Endometrial microvascular endothelial cells (primary cell): ENCODE data around the gene GDNF. TPM values are rescaled to one million over a fixed set of nuclear protein-coding genes. Genes with fewer than 3 reads are reported as not detected.
"Not testable (repeated sequence)": the region's sequence is repeated elsewhere in the genome, so short reads cannot be mapped to it uniquely, and the experiment has no call there.

Experiments used
- in situ Hi-C: cut with HindIII; loops from 2 replicates; pipeline ENCODE4 v1.10.0; 2017; ENCODE audit warnings: low sequenced_read_pairs, low pct_unique_long_range_greater_than_20kb; ENCODE audit errors: inconsistent ontology term
- total RNA-seq: library from RNA; depleted of rRNA; stranded (reverse); fragments of >200 nt; gene quantifications from one replicate; pipeline ENCODE4 v1.2.3, GENCODE V29; 2015; ENCODE audit errors: inconsistent ontology term

GDNF gene
- total RNA-seq, 1 donor from 2014 or later, result not detected

DNA sequence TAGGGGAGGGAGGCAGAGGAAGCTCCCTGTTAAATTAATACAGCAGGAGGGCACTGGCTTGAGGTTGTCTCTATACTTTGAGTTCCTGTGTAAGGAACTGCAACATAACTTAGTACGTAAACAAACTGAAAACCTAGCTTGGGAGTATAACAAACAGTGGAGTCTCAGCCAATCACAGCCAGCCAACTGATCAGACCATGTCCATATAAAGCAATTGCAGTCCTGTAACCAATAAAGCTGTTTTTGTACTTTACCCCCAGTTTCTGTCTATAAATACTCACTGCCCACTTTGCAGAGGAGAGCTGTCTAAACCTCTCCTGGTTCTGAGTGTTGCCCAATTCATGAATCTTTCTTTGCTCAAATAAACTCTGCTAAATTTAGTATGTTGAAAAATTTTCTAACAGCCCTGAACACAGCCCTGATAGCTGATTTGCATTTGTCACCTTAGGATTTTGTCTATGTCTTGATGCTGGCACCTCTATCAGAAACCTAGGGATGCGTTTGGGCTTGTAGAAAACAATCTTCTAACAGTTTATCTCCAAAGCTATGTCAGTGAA, 39.9 kb downstream of the GDNF start:
- in situ Hi-C loops, result no loop called here

DNA sequence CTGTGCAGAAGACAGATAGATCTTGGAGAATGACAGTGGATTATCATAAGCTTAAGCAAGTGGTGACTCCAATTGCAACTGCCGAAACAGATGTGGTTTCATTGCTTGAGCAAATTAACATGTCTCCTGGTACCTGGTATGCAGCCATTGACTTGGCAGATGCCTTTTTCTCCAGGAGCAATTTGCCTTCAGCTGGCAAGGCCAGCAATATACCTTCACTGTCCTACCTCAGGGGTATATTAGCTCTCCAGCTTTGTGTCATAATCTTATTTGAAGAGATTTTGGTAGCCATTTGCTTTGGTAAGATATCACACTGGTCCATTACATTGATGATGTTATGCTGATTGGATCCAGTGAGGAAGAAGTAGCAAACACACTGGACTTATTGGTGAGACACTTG, 43.4 kb downstream of the GDNF start:
- in situ Hi-C loops, result not testable (repeated sequence)

GRCh38 chr5:37795292-37795691, 44.5 kb downstream of the GDNF start:
- in situ Hi-C loops, result not testable (repeated sequence)

- in situ Hi-C loops, result no loop called here
Observed at GRCh38 chr5:37792975-37793631, 46.7 kb downstream of the GDNF start.

DNA sequence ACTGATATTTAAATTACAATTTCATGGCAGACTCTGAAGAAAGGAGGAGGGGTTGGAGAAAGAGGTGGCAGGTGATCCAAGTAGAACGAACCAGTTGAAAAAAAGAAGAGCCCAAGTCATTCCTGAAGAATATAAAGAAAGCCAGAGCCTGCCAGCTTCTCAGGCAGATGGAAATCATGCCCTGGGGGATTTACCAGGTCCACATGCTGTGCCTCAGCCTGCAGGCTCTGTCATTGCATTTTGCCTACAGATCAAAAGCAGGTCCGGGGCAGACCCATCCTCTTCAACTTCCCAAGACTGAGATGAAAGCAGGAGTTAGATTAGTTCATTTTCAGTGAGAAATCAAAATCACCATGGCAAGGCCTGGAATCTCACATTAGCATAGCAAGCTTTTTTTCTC, 48.5 kb downstream of the GDNF start:
- in situ Hi-C loops, result no loop called here

GRCh38 chr5:37789991-37790390, 49.9 kb downstream of the GDNF start:
- in situ Hi-C loops, result no loop called here

GRCh38 chr5:37787742-37788141, 52.1 kb downstream of the GDNF start:
- in situ Hi-C loops, result no loop called here

GRCh38 chr5:37786862-37787519, 52.9 kb downstream of the GDNF start:
- in situ Hi-C loops, result no loop called here

- in situ Hi-C loops, result no loop called here
Observed at GRCh38 chr5:37786416-37786815, 53.4 kb downstream of the GDNF start.

DNA sequence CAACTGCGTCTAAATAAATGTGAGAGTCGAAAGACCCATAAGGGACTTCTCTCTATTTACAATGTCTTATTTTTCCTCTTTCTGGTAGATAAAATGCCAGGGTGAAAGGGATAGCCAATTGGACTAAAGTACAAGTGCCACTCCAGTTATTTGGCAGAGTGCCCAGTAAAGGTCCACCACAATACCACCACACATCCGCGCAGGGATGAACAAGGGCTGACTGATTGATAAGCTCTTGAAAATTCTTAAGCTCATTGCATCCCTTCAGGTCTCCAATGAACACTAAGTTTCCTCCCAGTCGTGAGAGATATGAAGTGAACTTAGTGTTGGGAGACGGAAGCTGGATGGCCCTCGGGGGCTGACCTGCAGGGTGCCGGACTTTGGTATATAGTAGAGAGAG, 58.4 kb downstream of the GDNF start:
- in situ Hi-C loops, result not testable (repeated sequence)

- in situ Hi-C loops, result no loop called here
Observed at GRCh38 chr5:37777432-37778130, 62.3 kb downstream of the GDNF start.

DNA sequence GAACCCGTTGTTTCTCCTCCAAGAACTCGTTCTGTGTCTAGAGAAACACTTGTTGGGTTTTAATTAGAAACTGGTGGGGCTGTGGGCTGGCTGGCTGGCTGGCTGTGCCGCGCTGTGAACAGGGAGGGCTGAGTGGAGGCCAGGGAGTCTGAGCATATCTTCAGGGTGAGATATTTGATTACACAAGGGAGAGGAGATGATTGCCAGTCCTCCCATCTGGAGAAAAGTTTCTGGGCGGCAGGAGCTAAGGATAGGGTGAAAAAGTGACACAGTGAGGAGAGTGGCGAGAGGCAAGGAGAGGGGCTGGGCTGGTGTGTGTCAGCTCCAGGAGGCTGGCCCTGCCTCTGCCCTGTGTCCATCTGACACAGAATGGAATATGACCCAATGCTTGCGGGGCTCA, 63.0 kb downstream of the GDNF start:
- in situ Hi-C loops, result no loop called here

- in situ Hi-C loops, result no loop called here
Observed at GRCh38 chr5:37774912-37775483, 64.8 kb downstream of the GDNF start.

DNA sequence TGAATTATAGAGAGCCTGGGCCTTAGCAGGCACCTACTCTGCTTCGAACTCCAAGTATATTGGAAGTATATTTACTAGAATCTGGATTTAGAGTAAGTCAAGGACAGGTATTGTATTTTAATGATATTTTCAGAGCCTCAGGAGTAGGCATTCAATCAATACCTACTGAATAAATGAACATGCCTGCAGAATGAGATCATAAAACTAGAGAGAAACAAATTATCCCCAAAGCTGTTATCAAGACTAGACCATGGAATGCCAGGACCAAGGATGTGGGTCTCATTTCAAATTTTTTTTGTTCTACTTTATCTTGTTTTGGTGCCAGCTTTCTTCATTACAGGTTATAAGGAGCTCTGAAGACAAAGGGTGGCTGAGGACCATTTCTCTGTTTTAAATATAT, 66.0 kb downstream of the GDNF start:
- in situ Hi-C loops, result no loop called here

DNA sequence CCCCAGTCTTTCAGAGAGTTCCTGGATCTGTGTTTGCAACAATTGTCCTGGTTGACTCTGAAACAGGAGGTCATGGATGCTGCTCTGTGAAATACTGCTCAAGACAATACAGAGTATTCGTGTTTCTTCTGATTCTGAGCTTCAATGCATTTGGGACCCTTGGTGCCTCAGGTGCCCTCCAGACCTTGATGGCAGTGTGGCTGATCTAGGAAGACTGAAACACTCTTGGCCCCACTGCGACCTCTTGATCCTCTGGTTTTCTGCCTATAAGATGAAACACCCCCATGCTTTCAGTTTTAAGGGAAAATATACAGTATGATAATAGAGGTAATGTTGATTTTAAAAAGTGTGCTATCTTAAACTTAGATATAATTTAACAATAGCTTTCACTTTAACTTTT, 67.6 kb downstream of the GDNF start:
- in situ Hi-C loops, result no loop called here

DNA sequence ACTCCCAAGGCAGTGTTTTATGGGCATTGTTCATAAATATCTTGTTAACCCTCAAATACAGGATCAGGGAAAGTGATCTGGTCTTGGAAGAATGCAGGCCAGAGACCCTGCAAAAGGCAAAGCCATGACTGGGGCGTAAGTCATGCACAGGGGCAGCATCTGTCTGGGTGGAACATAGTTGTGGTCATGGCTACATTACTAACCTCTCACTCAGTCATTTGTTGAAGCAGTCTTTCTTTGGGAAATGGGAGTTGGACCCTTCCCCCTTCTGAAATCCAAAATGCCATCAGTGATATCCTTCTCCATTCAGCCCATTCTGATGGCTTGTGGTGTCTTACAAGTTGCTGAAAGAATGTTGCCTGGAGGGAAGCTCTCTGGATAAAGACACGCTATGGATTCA, 68.1 kb downstream of the GDNF start:
- in situ Hi-C loops, result no loop called here

DNA sequence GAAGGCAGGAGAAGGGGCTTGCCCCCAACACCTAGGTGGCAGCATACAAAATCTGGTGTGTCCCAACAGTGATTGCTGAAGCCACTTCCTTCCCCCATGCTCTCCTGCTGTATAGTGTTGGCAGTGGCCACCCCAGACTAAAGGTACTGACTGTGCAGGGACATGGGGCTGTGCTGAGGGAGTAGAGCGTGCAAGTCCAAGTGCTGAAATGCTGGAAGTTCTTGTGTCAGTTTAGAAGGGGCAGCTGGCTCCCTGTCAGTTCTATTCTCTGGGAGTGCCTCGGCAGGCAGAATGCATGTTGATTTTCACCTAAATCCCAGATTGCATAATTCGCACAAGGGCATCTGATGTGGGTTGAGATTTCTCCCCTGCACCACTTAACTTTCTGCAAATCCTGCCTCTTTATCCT, 68.6 kb downstream of the GDNF start:
- in situ Hi-C loops, result no loop called here

DNA sequence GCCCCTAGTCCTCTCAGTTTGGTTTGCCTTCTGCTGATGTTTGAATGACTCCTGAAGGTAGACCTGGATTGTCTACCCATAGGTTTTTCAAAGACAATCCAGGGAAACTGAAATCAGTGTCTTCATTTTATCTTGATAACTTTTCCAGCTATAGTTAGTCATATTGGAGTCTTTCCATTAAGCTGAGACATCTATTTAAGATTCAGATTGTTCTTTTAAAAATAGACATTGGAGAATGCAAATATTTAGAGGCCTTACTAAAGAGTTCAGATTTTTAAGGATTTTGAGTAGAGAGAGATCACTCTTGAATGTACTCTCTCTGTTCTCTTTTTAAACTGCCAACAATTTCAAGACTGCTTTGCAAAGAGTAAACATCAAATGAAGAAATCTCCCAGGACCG, 69.1 kb downstream of the GDNF start:
- in situ Hi-C loops, result no loop called here

DNA sequence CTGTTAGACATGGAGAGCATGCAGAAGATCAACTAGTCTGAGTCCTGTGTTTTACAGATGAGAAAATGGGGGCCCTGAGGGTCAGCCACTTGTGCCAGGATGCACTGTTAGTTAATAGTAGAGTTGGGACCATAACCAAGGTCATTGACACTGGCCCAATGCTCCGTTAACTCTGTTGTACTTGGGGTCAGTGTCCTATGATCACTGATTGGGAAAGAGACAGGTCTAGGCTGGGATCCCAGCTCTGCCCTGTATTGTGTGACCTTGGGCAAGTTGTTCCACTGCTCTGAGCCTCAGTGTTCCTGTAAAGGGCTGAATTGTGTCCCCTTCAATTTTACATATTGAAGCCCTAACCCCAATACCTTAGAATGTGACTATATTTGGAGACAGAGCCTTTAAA, 70.0 kb downstream of the GDNF start:
- in situ Hi-C loops, result no loop called here

DNA sequence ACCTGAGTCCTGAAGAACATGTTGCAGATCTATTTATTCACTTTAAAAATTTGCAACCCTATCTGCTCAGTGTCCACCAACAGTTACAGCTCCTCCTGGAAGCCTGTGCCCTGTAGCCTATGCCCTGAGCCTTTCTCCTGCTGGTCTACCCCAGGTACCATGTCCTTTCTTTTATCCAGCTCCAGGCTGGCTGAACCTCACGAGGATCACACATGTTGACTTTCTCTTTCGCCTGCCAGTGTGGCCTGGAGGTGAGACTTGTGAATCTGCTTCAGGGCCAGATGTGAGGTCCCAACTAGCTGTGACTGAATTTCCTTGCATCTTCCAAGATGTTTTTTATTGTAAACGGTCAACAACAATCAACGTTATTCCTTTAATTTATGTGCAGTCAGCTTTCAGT, 70.7 kb downstream of the GDNF start:
- in situ Hi-C loops, result no loop called here
